ENCODE measurements around the gene KRT72. TPM values are rescaled to one million over a fixed set of nuclear protein-coding genes. Genes with fewer than 3 reads are reported as not detected.

KRT72 gene
- polyA plus RNA-seq (ENCODE audit: insufficient read length in 4 of 4): under 1 TPM in 1 of 4 donors, not detected in 3; 0.11 TPM

DNA sequence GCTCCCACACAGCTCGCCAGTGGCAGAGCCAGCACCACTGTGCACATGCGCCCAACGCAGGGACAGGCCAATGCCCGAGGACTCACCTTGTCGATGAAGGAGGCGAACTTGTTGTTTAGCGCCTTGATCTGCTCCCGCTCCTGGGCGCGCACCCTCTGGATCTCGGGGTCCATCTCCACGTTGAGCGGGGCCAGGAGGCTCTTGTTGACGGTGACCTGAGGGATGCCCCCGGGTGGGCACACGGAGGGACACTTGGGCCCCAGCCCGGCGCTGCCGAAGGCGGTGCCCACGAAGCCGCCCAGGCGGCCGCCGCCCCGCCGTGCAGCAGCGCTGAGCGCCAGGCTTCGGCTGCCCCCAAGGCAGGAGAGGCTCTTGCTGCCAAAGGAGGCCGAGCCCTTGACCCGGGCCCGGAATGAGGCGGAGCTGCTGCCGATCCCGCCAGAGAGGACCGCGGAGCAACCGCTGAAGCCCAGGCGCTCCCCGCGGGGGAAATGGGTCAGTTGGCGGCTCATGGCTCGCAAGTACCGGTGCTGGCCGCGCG lies at the start of gene KRT72:
Gene KRT72 (minus strand): TSS at position 523 of the 541 bp plus-strand sequence. CDS start 11 bp downstream, at position 512.
- DNase-seq (ENCODE audit: low read depth in 4 of 4, low spot score in 3 of 4): no peak

DNA sequence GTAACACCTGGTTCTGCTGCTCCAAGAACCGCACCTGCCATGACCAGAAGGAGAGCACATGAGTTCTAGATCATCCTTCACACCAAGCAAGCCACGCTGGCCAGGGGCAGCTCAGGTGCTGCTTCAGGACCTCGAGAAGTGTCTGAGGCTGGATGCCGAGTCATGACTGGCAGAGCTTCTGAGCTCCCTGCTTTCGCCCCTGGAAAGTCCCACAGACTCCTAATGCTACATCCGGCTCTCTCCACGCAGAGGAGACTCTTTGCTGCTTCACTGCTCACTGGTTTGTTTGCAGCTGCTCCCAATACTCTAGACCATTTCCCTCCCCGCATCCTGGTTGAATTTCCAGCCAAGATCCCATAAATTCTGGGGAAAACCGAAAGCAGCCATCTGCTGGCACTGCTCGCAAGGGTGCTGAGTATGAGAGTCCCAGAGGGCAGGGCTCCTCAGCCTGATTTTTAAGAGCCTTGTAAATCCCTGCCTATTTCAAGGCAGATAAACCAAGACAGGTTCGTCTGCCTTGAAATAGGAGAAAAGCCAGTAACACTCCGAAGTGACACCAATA lies 49.3 kb upstream of the KRT72 start:
- peak in 3 of 4 donors; percentile 12 to 16 (median 15) for DNase-seq (ENCODE audit: low read depth in 4 of 4, low spot score in 3 of 4)

DNA sequence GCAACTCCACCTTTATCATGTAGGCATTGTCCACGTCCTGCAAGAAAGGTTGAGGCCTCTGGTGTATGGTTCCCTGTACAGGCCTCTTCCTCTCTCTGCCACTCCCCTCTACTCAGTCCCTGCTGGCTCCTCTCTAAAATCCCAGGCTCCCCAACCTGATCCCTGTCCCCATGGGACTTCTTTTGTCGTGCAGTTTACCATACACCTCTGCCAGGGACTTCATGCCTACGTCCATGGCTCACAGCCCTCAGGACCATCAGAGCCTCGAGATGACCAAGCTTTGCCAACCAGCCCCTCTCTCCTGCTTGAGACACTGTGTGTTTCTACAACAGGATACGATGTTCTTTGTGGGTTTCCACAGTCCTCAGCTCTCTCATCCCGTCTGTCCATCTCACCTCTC lies 47.8 kb upstream of the KRT72 start:
- no peak for DNase-seq (ENCODE audit: low read depth in 4 of 4, low spot score in 3 of 4)

DNA sequence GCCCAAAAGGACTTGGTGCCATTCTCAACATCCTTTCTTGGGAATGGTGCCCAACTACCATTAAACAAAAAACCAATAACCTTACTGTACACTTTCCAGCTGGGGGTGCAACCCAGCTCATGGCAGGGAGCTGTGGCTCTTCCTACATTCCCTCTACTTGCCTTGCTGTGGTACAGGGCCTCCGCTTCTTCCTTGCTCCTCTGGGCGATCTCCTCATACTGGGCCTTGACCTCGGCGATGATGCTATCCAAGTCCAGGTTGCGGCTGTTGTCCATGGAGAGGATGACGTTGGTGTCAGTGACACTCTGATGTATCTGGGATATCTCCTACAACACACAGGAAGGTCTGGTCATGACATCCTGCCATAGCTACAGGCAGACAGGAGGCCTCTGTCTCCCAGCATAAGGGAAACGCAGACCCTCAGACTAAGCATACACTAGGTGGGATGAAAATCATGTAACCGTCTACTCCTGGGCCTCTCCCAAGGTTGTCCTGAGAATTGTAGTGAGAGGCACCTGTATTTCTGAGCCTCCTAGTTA lies 46.8 kb upstream of the KRT72 start:
- DNase-seq (ENCODE audit: low read depth in 4 of 4, low spot score in 3 of 4): no peak

DNA sequence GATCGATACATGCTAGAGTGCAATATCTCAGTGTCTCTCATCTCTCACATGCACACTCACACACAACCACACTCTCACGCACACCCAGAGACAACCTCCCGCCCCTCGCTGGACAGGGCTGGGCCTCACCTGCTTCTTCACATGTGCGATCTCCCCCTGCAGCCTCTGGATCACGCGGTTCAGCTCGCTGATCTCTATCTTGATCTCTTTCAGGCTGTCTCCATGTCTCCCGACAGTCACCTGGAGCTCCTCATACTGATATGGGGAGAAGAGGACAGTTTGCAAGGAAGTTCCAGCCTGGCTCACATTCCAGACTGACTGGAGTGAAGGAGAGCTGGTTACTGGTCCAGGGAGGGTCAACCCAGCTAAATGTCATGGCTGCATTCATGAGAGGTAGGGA lies 46.3 kb upstream of the KRT72 start:
- no peak for DNase-seq (ENCODE audit: low read depth in 4 of 4, low spot score in 3 of 4)

DNA sequence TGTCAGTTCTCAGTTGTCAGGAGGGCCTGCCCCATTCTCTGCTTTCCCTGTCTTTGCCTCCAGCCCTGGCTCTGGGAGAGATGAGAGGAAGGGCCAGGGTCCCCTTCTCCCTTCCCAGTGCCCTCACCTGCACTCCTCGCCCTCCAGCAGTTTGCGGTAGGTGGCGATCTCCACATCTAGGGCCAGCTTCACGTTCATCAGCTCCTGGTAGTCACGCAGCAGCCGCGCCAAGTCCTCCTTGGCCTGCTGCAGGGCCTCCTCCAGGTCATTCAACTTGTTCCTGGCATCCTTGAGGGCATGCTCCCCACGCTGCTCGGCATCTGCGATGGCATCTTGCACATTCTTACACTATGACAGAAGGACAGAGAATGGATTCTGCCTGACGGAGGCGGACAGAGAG lies 45.4 kb upstream of the KRT72 start:
- no peak for DNase-seq (ENCODE audit: low read depth in 4 of 4, low spot score in 3 of 4)

DNA sequence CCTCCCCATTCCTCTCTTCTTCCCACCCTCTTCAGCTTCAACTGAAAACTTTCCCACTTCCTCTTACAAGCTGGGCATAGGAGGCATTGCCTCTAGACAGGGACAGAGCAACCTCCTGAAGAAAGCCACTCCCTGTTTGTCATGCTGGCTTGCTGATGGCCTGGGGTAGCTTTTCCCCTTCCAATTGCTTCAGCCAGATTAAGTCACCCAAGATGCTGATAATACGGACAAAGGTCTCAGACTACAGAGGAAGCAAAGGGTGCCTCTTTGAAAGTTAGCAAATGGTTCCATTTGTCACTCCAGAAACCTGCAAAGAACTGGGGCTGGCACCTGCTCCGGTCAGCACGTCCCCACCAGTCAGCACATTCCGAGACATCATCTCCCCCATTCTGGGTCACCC lies 44.7 kb upstream of the KRT72 start:
- no peak for DNase-seq (ENCODE audit: low read depth in 4 of 4, low spot score in 3 of 4)

DNA sequence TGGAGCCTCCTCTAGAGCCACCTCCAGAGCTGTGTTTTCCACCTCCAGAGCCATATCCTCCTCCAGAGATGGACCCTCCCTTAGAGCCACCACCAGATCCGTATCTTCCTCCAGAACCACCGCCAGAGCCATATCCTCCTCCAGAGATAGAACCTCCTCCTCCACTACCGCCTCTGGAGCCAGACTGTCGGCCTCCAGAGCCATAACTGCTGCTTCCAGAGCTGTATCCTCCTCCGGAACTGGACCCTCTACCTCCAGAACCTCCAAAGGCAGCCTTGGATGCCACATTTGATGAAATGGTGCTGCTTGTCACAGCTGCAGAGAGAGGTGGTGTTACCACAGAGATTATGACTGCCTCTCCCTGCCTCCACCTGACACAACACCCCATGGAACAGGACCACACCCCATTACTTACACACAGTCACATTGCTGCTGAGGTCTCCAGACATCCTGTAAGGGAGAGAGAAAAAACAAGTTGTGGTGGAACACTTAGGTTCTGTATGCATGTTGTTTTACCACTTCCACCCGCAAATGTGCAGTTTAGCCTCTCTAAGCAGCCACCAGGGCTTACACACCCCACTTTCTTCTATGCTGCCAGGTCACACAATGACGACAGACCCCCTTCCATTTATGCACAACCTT lies 44.0 kb upstream of the KRT72 start:
- no peak for DNase-seq (ENCODE audit: low read depth in 4 of 4, low spot score in 3 of 4)

DNA sequence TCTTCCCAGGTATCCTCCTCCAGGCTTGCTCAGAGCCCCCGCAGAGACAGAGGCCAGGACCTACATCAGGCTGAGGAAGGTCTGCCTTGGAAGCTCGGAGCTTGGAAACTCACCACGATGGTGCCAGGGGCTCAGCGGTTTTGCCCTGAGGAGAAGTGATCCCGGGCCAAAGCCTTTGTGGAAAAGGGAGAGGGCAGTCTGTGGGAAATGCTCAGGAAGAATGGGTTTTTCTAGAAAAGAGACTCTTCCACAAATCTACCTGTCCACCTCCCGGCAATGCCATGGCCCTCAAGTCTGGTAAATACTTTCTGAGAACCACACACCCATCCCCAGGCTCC lies 42.8 kb upstream of the KRT72 start:
- DNase-seq (ENCODE audit: low read depth in 4 of 4, low spot score in 3 of 4): no peak

DNA sequence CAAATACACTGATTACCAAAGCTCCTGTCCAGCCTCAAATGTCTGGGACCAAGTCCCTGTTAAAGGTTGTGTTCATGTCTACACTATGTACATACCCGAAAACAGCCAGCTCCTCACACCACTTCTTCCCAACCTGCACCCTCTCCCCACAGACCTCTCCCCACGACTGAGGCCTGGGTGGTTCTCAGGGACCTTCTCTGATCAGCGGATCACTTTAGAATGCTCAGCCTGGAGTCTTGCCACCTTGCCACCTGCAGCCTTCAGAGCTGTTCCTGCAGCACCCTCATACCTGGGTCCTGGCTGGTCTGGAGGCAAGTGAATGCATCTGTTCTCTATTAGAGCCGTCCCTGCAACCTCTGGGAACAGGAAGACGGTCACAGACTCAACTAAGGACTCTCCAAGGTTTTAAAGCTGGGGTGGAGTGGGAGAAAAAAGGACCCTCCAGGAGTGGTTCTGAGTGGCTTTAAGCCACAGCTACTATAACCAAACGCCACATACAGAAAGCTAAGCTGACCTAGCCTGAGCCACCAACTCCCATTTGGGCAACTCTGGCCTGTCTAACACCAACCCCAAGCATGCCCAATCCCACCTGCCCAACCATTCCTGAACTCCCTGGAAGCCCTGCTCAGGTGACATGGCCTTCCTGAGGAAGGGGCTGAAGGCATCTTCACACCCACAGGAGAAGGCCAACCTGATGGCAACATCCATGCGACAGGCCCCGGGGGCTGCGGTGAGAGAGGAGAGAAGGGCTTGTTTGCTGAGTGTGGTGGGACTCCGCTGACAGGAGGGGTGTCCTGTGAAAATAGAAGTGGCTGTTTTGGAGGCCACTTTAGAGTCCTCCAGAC lies 42.2 kb upstream of the KRT72 start:
- no peak for DNase-seq (ENCODE audit: low read depth in 4 of 4, low spot score in 3 of 4)

DNA sequence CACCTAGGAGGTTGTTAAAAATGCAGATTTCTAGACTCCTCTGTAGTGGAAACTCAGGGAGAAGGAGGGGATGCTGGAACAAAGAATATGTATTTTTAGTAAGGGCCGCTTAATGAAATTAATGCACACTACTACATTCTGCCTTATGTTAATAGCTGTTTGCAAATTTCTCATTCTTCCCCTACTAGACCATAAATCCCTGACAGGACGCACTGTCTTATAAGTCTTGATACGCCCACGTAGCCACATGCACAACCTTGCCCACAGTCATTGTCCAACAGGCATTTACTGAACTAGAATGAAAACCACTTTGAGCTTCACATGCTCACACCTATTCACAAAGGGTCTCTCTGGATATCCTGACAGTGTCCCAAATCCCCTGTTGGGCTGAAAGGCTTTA lies 40.2 kb upstream of the KRT72 start:
- no peak for DNase-seq (ENCODE audit: low read depth in 4 of 4, low spot score in 3 of 4)

DNA sequence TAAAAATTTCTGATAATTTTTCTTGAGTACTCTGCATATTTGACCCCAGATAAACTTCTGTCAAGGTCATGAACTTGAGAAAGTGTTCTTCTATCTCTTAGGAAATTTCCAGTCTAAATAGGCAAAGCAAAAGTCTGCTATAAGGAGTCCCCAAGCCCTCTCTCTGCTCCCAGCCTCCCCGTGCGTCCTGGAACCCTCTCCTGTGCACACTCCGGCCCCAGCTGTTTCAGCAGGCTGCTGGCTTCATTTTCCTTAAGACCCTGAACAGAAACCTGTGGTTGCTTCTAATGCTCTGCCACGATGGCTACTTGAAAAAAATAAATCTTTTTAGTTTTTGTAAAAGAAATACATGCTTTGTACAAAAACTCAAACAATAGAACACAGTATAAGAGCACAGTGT lies 36.0 kb upstream of the KRT72 start:
- DNase-seq (ENCODE audit: low read depth in 4 of 4, low spot score in 3 of 4): no peak

DNA sequence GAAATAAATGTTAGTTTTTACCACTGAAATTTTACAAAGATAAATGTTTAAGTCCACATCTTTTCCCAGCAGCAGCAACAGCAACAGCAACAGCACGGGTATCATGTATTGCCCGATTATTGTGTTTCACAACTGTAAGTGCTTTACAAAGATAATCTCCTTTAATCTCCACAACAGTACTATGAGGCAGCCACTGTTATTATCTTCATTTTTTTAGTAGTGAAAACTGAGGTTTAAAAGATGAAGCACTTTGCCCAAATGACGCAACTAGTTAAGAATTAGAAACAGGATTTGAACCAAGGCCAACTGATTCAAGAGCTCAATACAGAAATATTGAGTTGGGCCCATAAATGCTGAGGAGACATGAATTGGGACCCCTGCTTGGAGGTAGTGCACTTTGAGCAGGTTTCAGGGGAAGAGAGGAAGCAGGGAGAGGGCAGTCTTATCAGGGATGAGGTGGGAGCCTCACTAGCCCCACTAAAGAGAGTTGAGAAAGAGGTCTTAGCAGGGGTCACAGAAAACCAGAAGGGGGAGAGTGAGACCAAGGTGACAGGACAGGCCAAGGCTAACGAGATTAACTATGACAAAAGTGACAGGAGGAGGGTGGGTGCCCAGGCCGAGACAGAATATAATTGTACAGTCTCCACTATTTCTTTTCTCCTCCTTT lies 35.5 kb upstream of the KRT72 start:
- DNase-seq (ENCODE audit: low read depth in 4 of 4, low spot score in 3 of 4): no peak

DNA sequence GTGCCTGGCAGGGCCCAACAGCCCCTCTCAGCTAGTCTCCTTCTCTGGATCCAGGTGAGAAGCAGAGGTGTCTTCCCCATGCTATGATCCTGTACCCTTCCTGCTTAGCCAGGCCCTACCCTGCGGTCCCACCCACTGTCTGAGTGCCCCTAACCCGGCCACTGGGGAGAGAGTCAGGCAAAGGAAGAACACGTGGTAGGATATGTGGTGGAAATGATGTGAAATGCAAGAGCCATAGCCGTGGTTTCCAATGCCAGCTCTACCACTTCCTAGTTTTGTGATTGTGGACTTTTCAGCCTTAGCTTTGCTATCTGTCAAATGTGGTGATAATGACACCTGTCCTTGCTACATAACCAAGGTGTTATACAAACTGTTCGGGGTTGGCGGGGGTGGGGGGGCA lies 34.9 kb upstream of the KRT72 start:
- DNase-seq (ENCODE audit: low read depth in 4 of 4, low spot score in 3 of 4): no peak

DNA sequence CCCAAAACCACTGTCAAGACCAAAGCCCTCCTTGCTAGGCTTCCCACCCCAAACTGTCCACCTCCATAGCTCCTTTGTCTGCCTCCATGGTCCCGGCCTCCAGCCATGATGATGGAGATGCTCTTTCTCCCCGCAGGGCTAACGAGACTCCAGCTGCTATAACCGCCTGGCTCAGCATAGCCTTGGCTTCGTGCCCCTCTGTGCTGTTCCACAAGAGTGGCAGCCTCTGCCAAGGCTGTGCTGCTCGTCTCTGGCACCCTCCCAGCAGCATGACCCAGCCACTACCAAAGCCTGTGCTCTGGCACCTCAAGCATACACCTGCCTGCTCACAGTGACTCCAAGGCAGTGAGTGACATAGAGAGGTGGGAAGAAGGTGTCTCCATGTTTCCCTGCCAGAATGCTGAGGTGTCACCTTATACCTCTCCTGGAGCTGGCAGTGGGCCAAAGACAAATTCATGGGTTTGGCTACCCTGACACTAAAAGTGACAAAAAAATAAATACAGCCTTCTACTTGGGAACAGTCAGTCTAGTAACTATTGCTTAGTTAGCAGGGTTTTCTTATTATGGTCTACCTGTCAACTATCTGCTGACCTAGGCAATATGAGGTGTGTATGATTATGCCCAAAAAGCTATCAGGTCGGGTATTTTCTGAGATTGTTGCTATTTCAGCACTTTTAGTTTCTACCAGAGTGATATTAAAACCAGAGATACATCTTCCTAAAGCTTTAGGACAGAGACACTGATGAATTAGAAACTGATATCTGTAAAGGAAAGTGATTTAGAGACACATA lies 33.2 kb upstream of the KRT72 start:
- no peak for DNase-seq (ENCODE audit: low read depth in 4 of 4, low spot score in 3 of 4)

DNA sequence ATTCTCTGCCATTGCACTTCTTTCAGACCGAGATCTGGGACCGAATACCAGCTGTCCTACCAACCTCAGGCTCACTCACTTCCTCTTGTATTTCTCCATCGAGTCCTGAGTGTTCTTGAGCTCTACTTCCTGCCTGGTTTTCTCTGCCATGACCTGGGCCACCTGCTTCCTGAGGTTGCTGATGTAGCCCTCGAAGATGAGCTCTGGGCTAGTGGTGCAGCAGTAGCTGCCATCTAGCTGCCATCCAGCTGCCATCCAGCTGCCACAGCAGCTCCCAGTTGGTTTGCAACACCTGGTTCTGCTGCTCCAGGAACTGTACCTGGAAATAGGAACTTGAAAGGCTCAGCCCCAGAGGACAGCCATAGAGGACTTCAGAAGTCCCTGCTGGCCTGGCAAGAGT lies 32.1 kb upstream of the KRT72 start:
- DNase-seq (ENCODE audit: low read depth in 4 of 4, low spot score in 3 of 4): no peak

DNA sequence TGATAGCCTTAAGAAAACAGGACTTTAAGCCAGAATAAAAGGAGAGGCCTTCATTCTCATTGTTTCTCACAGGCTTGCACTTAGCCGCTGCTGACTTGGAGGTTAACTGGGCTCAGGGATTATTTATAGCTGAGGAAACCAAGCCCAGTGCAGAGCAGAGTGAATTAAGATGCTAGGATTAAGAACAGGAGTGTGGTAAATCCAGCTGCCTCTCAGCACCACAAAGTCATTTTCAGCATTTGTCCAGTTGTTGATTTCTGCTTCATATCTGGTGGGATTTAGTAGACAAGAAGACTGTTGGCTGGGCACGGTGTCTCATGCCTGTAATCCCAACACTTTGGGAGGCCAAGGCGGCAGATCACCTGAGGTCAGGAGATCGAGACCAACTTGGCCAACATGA lies 31.4 kb upstream of the KRT72 start:
- DNase-seq (ENCODE audit: low read depth in 4 of 4, low spot score in 3 of 4): peak in 2 of 4 donors; percentile 15 to 20

DNA sequence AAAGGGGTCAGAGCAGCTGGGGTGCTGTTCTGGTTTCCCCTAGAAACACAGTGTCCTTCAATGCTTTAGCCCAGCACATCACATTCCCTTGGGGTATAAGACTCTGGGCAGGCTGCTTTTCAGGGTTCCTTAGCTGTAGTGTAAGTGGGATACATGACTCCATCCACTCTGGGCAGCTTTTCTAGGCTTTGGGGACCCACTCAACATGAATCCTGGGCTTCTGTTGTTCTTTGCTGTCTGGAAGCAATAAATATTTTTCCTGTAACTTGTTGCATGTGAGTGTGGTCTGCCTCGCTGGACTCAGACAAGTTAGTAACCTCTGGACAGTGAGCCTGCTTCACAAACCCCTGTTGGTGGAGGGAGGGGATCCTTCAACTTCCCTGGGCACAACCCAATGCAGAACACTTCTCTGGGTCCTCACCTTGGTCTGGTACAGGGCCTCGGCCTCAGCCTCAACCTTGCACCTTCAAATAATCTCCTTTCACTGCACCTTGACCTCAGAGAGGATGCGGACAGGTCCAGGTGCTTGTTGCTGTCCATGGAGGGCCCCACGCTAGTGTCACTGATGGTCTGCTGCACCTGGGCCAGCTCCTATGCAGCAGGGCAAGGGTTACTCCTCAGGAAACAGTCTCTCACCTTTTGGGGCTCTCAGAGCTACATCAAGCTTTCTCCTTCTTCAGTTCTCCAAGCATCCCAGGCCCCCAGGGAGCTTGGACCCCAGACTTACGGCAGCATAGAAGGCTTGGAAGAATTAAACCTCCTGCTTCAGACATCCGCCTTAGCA lies 30.6 kb upstream of the KRT72 start:
- no peak for DNase-seq (ENCODE audit: low read depth in 4 of 4, low spot score in 3 of 4)

DNA sequence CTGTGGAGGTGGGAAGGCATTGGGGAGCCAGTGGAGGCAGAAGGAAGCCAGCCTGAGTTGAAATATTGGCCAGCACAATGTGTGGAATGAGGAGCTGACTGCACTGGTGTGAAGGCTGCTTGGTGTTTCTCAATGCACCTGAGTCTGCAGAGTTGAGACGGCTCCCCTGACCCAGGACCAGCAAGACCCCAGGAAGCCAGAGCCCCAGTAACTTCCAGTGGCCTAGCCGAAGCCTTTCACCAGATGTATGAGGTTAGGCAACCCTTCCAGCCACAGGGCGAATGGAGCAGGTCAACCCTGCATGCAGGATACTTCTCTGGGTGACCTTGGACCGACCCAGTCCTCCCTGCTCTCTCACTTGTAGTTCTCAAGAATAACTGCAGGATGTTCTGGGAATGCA lies 30.0 kb upstream of the KRT72 start:
- no peak for DNase-seq (ENCODE audit: low read depth in 4 of 4, low spot score in 3 of 4)

All from right renal pelvis (tissue), 4 donors.